Measurements from ENCODE around the gene TCERG1L.

Gene TCERG1L

DNA sequence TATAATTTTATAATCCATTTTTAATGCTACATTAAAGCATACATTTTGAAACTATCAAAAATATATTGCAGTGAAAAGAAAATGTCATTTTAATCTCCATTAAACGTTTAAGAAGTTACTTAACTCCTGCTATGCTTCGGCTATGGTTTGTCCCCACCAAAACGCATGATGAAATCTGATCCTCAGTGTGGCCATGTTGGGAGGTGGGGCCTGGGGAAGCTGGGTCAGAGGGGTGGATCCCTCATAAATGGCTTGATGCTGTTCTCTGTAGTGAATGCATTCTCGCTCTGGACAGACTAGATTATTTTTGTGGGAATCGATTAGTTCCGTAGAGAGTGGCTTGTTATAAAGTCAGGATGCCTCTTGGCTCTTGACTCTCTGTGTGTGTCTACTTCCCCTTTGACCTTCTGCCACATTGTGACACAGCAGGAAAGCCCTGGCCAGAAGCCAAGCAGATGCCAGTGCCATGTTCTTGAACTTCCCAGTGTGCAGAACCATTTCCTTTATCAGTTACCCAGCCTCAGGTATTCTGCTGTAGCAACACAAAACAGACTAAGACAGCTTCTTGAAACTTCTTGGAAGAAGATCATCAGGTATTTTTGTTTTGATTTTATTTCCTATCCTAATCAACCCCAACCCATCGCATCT is 77.8 kb downstream of the TCERG1L start:
- Histone ChIP-seq H3K9me3 (ENCODE audit: control insufficient read depth in 1 of 2, low read length in 2 of 2) (peaks cover 0 to 8% of the 10 kb centered on the region in 2 donors), H3K4me3 (ENCODE audit: low read depth in 1 of 2, low read length in 2 of 2) (no peak overlapping the region), H3K27ac (ENCODE audit: low read length) (no peak overlapping the region), H3K36me3 (ENCODE audit: control insufficient read depth in 1 of 2, insufficient read depth in 2 of 2, low read length in 2 of 2) (no peaks in the 10 kb centered on the region), H3K4me1 (ENCODE audit: control insufficient read depth in 1 of 2, insufficient read depth in 2 of 2, low read length in 2 of 2) (no peaks in the 10 kb centered on the region), H3K27me3 (ENCODE audit: low read depth, low read length) (no peaks in the 10 kb centered on the region)

GRCh38 chr10:131231965-131232541 is 79.5 kb downstream of the TCERG1L start:
- no peaks in the 10 kb centered on the region for H3K27me3 ChIP-seq (ENCODE audit: low read depth, low read length)
- H3K36me3 ChIP-seq (ENCODE audit: control insufficient read depth in 1 of 2, insufficient read depth in 2 of 2, low read length in 2 of 2), result no peaks in the 10 kb centered on the region
- no peaks in the 10 kb centered on the region for H3K4me1 ChIP-seq (ENCODE audit: control insufficient read depth in 1 of 2, insufficient read depth in 2 of 2, low read length in 2 of 2)
- H3K27ac ChIP-seq (ENCODE audit: low read length), result no peak overlapping the region
- peaks cover 0 to 8% of the 10 kb centered on the region in 2 donors for H3K9me3 ChIP-seq (ENCODE audit: control insufficient read depth in 1 of 2, low read length in 2 of 2)
- no peak overlapping the region for H3K4me3 ChIP-seq (ENCODE audit: low read depth in 1 of 2, low read length in 2 of 2)

DNA sequence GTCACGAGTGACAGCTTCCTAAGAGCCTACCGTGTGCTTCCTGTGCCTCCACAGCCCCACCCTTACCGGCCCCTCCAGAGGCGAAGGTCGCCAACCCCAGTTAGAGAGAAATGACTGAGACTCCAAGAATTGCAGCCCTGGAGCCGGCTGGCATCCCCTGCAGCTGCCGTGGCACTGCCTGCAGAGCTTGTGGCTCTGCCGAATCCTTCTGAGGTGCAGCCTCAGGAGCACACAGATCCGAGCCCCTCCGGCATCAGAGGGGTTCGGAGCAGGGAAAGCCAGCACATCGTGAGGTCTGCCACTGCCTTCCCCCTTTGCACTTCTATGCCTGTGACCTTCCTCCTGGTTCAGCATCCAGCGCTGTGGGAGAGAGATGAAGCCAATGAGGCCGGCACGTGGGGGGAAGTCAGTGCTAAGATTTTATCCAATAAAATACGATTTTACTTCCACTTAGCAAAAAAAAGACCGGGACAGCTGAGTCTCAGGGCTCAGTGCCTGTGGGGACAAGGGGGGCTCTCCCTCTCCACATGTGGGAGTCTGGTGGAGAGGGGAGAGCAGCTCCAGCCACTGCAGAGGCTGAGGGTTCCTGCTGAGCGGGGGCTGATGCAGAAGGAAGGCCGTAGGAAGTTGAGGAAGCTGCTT is 80.1 kb downstream of the TCERG1L start:
- Histone ChIP-seq H3K36me3 (ENCODE audit: control insufficient read depth in 1 of 2, insufficient read depth in 2 of 2, low read length in 2 of 2) (no peaks in the 10 kb centered on the region), H3K27me3 (ENCODE audit: low read depth, low read length) (no peaks in the 10 kb centered on the region), H3K27ac (ENCODE audit: low read length) (no peak overlapping the region), H3K9me3 (ENCODE audit: control insufficient read depth in 1 of 2, low read length in 2 of 2) (peaks cover 0 to 8% of the 10 kb centered on the region in 2 donors), H3K4me1 (ENCODE audit: control insufficient read depth in 1 of 2, insufficient read depth in 2 of 2, low read length in 2 of 2) (no peaks in the 10 kb centered on the region), H3K4me3 (ENCODE audit: low read depth in 1 of 2, low read length in 2 of 2) (no peak overlapping the region)

DNA sequence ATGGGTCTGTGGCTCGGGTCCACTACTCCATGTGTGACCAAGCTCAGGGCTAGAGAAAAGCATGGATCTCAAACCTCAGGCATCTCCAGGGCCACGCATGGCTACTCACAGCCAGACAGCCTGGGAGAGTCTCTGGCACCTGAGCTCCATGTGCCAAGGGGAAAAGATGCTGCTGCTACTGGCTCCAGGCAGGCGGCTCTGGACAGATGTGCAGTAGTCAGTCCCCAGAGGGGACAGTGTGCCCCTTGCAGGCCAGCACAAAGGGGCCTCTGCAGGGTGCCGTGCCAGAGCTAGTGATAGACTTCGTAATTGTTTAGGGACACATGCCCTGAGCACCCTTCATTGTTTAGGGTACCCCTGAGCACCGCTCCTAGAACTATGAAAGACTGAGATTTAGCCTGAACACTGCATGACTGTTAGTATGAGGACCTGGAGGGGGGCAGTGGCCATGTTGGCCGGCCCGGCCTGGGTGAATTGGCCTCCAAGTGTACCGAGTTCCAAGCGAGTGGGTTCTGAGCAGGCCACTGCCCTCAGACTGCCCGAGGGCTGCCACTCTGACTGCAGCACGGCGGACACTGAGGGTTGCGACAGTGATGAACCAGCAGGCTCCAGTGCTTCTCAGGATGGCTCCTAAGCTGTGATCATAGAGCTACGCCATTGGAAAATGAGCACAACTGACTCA is 80.7 kb downstream of the TCERG1L start:
- Histone ChIP-seq H3K4me1 (ENCODE audit: control insufficient read depth in 1 of 2, insufficient read depth in 2 of 2, low read length in 2 of 2) (no peaks in the 10 kb centered on the region), H3K9me3 (ENCODE audit: control insufficient read depth in 1 of 2, low read length in 2 of 2) (peaks cover 0 to 8% of the 10 kb centered on the region in 2 donors), H3K27ac (ENCODE audit: low read length) (no peak overlapping the region), H3K4me3 (ENCODE audit: low read depth in 1 of 2, low read length in 2 of 2) (no peak overlapping the region), H3K36me3 (ENCODE audit: control insufficient read depth in 1 of 2, insufficient read depth in 2 of 2, low read length in 2 of 2) (no peaks in the 10 kb centered on the region), H3K27me3 (ENCODE audit: low read depth, low read length) (no peaks in the 10 kb centered on the region)

- Histone ChIP-seq H3K4me3 (ENCODE audit: low read depth in 1 of 2, low read length in 2 of 2) (no peak overlapping the region), H3K36me3 (ENCODE audit: control insufficient read depth in 1 of 2, insufficient read depth in 2 of 2, low read length in 2 of 2) (no peaks in the 10 kb centered on the region), H3K4me1 (ENCODE audit: control insufficient read depth in 1 of 2, insufficient read depth in 2 of 2, low read length in 2 of 2) (no peaks in the 10 kb centered on the region), H3K9me3 (ENCODE audit: control insufficient read depth in 1 of 2, low read length in 2 of 2) (peaks cover 0 to 8% of the 10 kb centered on the region in 2 donors), H3K27me3 (ENCODE audit: low read depth, low read length) (no peaks in the 10 kb centered on the region), H3K27ac (ENCODE audit: low read length) (no peak overlapping the region)
These were observed 81.4 kb downstream of the TCERG1L start for GRCh38 chr10:131230166-131230565.

DNA sequence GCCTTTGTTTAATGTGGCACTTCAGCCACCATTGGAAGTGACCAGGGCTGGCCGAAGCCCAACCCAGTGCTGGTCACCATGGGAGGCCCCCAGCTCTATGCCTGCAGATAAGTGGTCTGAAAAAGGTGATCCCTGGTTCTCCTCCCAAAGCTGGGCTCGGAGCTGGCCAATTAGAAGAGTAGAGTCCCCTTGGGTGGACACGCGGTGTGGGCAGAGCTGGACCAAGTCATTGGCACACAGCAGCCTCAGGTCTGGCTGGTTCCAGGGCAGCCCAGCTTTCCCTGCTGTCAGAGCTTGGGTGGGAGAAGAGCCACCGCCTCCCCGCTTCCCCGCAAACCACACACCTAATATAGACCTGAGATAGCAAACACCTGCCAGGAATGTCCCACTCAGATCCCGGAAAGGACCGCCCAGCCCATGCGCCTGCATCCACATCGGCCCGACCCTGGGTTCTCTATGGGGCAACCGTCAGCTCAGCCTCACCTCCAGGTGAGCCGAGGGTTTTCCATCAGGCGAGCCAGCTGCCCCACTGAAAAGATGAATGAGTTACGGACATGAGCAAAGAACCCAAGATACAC is 84.3 kb downstream of the TCERG1L start:
- Histone ChIP-seq H3K4me3 (ENCODE audit: low read depth in 1 of 2, low read length in 2 of 2) (no peak overlapping the region), H3K9me3 (ENCODE audit: control insufficient read depth in 1 of 2, low read length in 2 of 2) (peaks cover 0 to 6% of the 10 kb centered on the region in 2 donors), H3K27ac (ENCODE audit: low read length) (no peak overlapping the region), H3K4me1 (ENCODE audit: control insufficient read depth in 1 of 2, insufficient read depth in 2 of 2, low read length in 2 of 2) (no peaks in the 10 kb centered on the region), H3K36me3 (ENCODE audit: control insufficient read depth in 1 of 2, insufficient read depth in 2 of 2, low read length in 2 of 2) (no peaks in the 10 kb centered on the region), H3K27me3 (ENCODE audit: low read depth, low read length) (no peaks in the 10 kb centered on the region)

DNA sequence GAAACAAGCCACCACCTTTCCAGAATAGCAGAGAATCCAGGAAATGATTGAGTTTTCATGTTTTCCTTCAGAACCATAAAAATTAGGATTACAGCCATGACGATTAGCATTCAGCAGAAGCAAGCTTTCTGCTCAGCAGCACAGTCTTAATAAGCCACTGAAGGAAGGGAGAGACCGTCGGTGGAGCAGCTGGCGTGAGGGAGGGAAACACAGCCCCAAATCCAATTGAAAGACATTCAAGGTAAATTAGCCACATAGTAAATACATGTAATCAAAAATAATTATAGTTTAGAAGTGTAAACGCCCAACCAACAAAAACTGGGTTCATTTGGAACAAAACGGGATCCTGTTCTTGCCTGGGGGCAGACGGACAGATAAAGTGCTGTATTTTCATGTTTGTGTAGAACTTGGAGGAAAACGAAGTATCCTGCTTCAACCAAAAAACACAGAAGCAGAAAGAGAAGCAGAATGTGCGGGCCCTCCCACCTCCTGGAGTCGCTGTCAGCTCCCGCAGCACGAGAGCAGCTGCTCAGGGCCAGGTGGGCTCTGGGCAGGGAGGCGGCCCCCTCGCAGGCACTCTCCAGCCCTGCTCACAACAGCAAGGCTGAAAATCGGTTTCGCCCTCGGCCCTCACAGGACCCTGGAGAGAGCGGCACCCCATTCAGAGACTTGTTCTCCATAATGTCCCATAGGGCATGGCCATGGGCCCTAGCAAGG is 84.9 kb downstream of the TCERG1L start:
- Histone ChIP-seq H3K4me1 (ENCODE audit: control insufficient read depth in 1 of 2, insufficient read depth in 2 of 2, low read length in 2 of 2) (no peaks in the 10 kb centered on the region), H3K9me3 (ENCODE audit: control insufficient read depth in 1 of 2, low read length in 2 of 2) (peaks cover 0 to 6% of the 10 kb centered on the region in 2 donors), H3K27me3 (ENCODE audit: low read depth, low read length) (no peaks in the 10 kb centered on the region), H3K27ac (ENCODE audit: low read length) (no peak overlapping the region), H3K4me3 (ENCODE audit: low read depth in 1 of 2, low read length in 2 of 2) (no peak overlapping the region), H3K36me3 (ENCODE audit: control insufficient read depth in 1 of 2, insufficient read depth in 2 of 2, low read length in 2 of 2) (no peaks in the 10 kb centered on the region)

- Histone ChIP-seq H3K36me3 (ENCODE audit: control insufficient read depth in 1 of 2, insufficient read depth in 2 of 2, low read length in 2 of 2) (no peaks in the 10 kb centered on the region), H3K9me3 (ENCODE audit: control insufficient read depth in 1 of 2, low read length in 2 of 2) (no peaks in the 10 kb centered on the region)
These were observed 87.4 kb downstream of the TCERG1L start for GRCh38 chr10:131224106-131224505.

DNA sequence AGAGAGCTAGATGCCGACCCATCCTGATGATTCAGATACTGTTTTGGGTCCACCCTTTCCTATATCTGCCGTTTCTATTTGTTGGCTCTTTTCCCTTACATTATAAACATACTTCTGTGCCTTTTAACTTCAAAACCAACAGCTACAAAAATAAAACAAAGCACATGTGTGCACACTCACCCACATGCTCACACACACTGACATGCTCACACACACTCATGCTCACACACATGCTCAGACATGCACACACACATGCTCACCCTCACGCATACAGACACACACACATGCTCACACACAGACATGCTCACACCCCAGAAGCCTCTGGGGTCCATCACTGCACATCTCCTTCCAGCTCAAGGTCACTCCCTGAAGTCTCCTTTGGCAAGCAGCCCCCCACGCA is 88.1 kb downstream of the TCERG1L start:
- Histone ChIP-seq H3K4me3 (ENCODE audit: low read depth in 1 of 2, low read length in 2 of 2) (no peak overlapping the region), H3K9me3 (ENCODE audit: control insufficient read depth in 1 of 2, low read length in 2 of 2) (no peaks in the 10 kb centered on the region), H3K27me3 (ENCODE audit: low read depth, low read length) (no peaks in the 10 kb centered on the region), H3K27ac (ENCODE audit: low read length) (no peak overlapping the region), H3K4me1 (ENCODE audit: control insufficient read depth in 1 of 2, insufficient read depth in 2 of 2, low read length in 2 of 2) (no peaks in the 10 kb centered on the region), H3K36me3 (ENCODE audit: control insufficient read depth in 1 of 2, insufficient read depth in 2 of 2, low read length in 2 of 2) (no peaks in the 10 kb centered on the region)

More at GRCh38 chr10:131224106-131224505, 87.4 kb downstream of the TCERG1L start:
- Histone ChIP-seq H3K4me3 (ENCODE audit: low read depth in 1 of 2, low read length in 2 of 2) (no peak overlapping the region), H3K27ac (ENCODE audit: low read length) (no peak overlapping the region), H3K27me3 (ENCODE audit: low read depth, low read length) (no peaks in the 10 kb centered on the region), H3K4me1 (ENCODE audit: control insufficient read depth in 1 of 2, insufficient read depth in 2 of 2, low read length in 2 of 2) (no peaks in the 10 kb centered on the region)

DNA sequence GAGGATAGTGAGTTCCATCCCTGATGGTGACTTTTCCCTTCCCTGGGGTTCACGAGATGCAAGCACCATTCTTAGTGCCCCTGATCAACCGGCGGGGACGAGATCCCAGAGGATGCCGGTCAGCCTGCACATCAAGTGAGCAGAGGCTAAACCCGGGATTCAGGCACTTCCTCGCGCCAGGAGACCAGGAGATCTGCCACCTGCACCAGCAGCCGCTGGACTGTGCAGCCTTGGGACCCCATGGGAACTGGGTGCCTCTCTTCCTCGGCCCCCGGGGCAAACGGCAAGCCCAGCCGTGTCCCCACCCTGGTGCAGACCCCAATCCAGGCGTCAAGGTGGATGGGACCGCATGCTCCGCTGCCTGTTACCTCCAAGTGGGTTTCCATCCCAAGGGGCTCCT is 88.5 kb downstream of the TCERG1L start:
- Histone ChIP-seq H3K36me3 (ENCODE audit: control insufficient read depth in 1 of 2, insufficient read depth in 2 of 2, low read length in 2 of 2) (no peaks in the 10 kb centered on the region), H3K4me3 (ENCODE audit: low read depth in 1 of 2, low read length in 2 of 2) (no peak overlapping the region), H3K27me3 (ENCODE audit: low read depth, low read length) (no peaks in the 10 kb centered on the region), H3K27ac (ENCODE audit: low read length) (no peak overlapping the region), H3K9me3 (ENCODE audit: control insufficient read depth in 1 of 2, low read length in 2 of 2) (no peaks in the 10 kb centered on the region), H3K4me1 (ENCODE audit: control insufficient read depth in 1 of 2, insufficient read depth in 2 of 2, low read length in 2 of 2) (no peaks in the 10 kb centered on the region)
